ENCODE results near the gene CHN1. TPM values are rescaled to one million over a fixed set of nuclear protein-coding genes. Genes with fewer than 3 reads are reported as not detected.

Gene CHN1
- total RNA-seq, 2 experiments from 2014 or later: 0.62 to 1.2 TPM

- H3K9me3 Mint-ChIP-seq: no peaks in the 10 kb centered on the region
- no peak overlapping the region for H3K4me3 Mint-ChIP-seq
- no peak for DNase-seq
- ChIA-PET POLR2A (no interaction called here), CTCF (no interaction called here)
- no peaks in the 10 kb centered on the region for H3K36me3 Mint-ChIP-seq (ENCODE audit: low read depth)
- H3K27me3 Mint-ChIP-seq: no peaks in the 10 kb centered on the region
- no peak overlapping the region for H3K27ac Mint-ChIP-seq
- H3K4me1 Mint-ChIP-seq: no peaks in the 10 kb centered on the region
Observed at GRCh38 chr2:174924061-174924693, 81.0 kb downstream of the CHN1 start.

GRCh38 chr2:174919947-174920595 is 85.1 kb downstream of the CHN1 start:
- DNase-seq: no peak
- CTCF ChIA-PET: no interaction called here
- Mint-ChIP-seq H3K27ac (no peak overlapping the region), H3K9me3 (no peaks in the 10 kb centered on the region), H3K4me3 (no peak overlapping the region), H3K36me3 (ENCODE audit: low read depth) (no peaks in the 10 kb centered on the region), H3K4me1 (no peaks in the 10 kb centered on the region), H3K27me3 (no peaks in the 10 kb centered on the region)
- POLR2A ChIA-PET: no interaction called here

GRCh38 chr2:174918886-174919526 is 86.2 kb downstream of the CHN1 start:
- no peaks in the 10 kb centered on the region for H3K27me3 Mint-ChIP-seq
- H3K9me3 Mint-ChIP-seq: no peaks in the 10 kb centered on the region
- no peak overlapping the region for H3K27ac Mint-ChIP-seq
- H3K4me1 Mint-ChIP-seq: no peaks in the 10 kb centered on the region
- POLR2A ChIA-PET: no interaction called here
- no peaks in the 10 kb centered on the region for H3K36me3 Mint-ChIP-seq (ENCODE audit: low read depth)
- DNase-seq: no peak
- CTCF ChIA-PET: interaction anchor here (1.1 kb wide), 1 partner anchor 54 kb away, joined by 3 read pairs; no protein-coding TSS in a partner anchor
- H3K4me3 Mint-ChIP-seq: no peak overlapping the region

GRCh38 chr2:174916270-174916930 is 88.8 kb downstream of the CHN1 start:
- CTCF ChIA-PET: no interaction called here
- no peak overlapping the region for H3K27ac Mint-ChIP-seq
- H3K36me3 Mint-ChIP-seq (ENCODE audit: low read depth): no peaks in the 10 kb centered on the region
- H3K27me3 Mint-ChIP-seq: no peaks in the 10 kb centered on the region
- DNase-seq: no peak
- POLR2A ChIA-PET: no interaction called here
- no peaks in the 10 kb centered on the region for H3K4me1 Mint-ChIP-seq
- H3K9me3 Mint-ChIP-seq: no peaks in the 10 kb centered on the region
- no peak overlapping the region for H3K4me3 Mint-ChIP-seq

- ChIA-PET CTCF (interaction anchor here (0.6 kb wide), 1 partner anchor 28 kb away, joined by 3 read pairs; no protein-coding TSS in a partner anchor), POLR2A (no interaction called here)
- DNase-seq: no peak
- Mint-ChIP-seq H3K9me3 (no peaks in the 10 kb centered on the region), H3K4me3 (no peak overlapping the region), H3K36me3 (ENCODE audit: low read depth) (no peaks in the 10 kb centered on the region), H3K27me3 (no peaks in the 10 kb centered on the region), H3K4me1 (no peaks in the 10 kb centered on the region), H3K27ac (no peak overlapping the region)
Observed at GRCh38 chr2:174914853-174915760, 90.1 kb downstream of the CHN1 start.

GRCh38 chr2:174908284-174908683 is 96.9 kb downstream of the CHN1 start:
- Mint-ChIP-seq H3K4me1 (peaks cover under 1% of the 10 kb centered on the region), H3K27me3 (no peaks in the 10 kb centered on the region), H3K27ac (no peak overlapping the region), H3K4me3 (no peak overlapping the region), H3K9me3 (no peaks in the 10 kb centered on the region), H3K36me3 (ENCODE audit: low read depth) (no peaks in the 10 kb centered on the region)
- ChIA-PET POLR2A (no interaction called here), CTCF (no interaction called here)
- DNase-seq: no peak

GRCh38 chr2:174903264-174903556 is 102.0 kb downstream of the CHN1 start:
- Mint-ChIP-seq H3K36me3 (ENCODE audit: low read depth) (no peaks in the 10 kb centered on the region), H3K4me3 (no peak overlapping the region), H3K27me3 (no peaks in the 10 kb centered on the region), H3K9me3 (no peaks in the 10 kb centered on the region), H3K27ac (no peak overlapping the region), H3K4me1 (peaks cover 25% of the 10 kb centered on the region)
- CTCF ChIA-PET: no interaction called here
- DNase-seq: no peak
- POLR2A ChIA-PET: no interaction called here

- H3K4me1 Mint-ChIP-seq: peaks cover 25% of the 10 kb centered on the region
- no peaks in the 10 kb centered on the region for H3K9me3 Mint-ChIP-seq
- peak; percentile 11 for DNase-seq
- POLR2A ChIA-PET: interaction anchor here (0.5 kb wide), 1 partner anchor 112 kb away, joined by 6 read pairs; no protein-coding TSS in a partner anchor
- H3K4me3 Mint-ChIP-seq: no peak overlapping the region
- H3K27me3 Mint-ChIP-seq: no peaks in the 10 kb centered on the region
- no peaks in the 10 kb centered on the region for H3K36me3 Mint-ChIP-seq (ENCODE audit: low read depth)
- CTCF ChIA-PET: no interaction called here
- no peak overlapping the region for H3K27ac Mint-ChIP-seq
Observed at GRCh38 chr2:174902506-174903263, 102.5 kb downstream of the CHN1 start.

- Mint-ChIP-seq H3K4me3 (peak overlapping the region; percentile 5), H3K36me3 (ENCODE audit: low read depth) (no peaks in the 10 kb centered on the region), H3K27ac (peak overlapping the region; percentile 58), H3K4me1 (peaks cover 25% of the 10 kb centered on the region), H3K27me3 (no peaks in the 10 kb centered on the region), H3K9me3 (no peaks in the 10 kb centered on the region)
- CTCF ChIA-PET: no interaction called here
- peak; percentile 22 for DNase-seq
- POLR2A ChIA-PET: no interaction called here
Observed at GRCh38 chr2:174901075-174901474, 104.1 kb downstream of the CHN1 start.

GRCh38 chr2:174897286-174897685 is 107.9 kb downstream of the CHN1 start:
- Mint-ChIP-seq H3K4me3 (no peak overlapping the region), H3K27ac (no peak overlapping the region), H3K9me3 (no peaks in the 10 kb centered on the region), H3K4me1 (peaks cover 14% of the 10 kb centered on the region), H3K36me3 (ENCODE audit: low read depth) (no peaks in the 10 kb centered on the region), H3K27me3 (no peaks in the 10 kb centered on the region)
- no peak for DNase-seq
- ChIA-PET POLR2A (no interaction called here), CTCF (interaction anchor here (0.6 to 0.7 kb wide), 2 partner anchors 75 to 616 kb away, joined by 3 read pairs; no protein-coding TSS in a partner anchor)

GRCh38 chr2:174893018-174893417 is 112.2 kb downstream of the CHN1 start:
- Mint-ChIP-seq H3K36me3 (ENCODE audit: low read depth) (no peaks in the 10 kb centered on the region), H3K27me3 (no peaks in the 10 kb centered on the region), H3K27ac (no peak overlapping the region), H3K4me3 (no peak overlapping the region), H3K4me1 (peaks cover 2% of the 10 kb centered on the region), H3K9me3 (no peaks in the 10 kb centered on the region)
- POLR2A ChIA-PET: no interaction called here
- no peak for DNase-seq
- CTCF ChIA-PET: no interaction called here

GRCh38 chr2:174892546-174892945 is 112.6 kb downstream of the CHN1 start:
- DNase-seq: no peak
- Mint-ChIP-seq H3K27me3 (no peaks in the 10 kb centered on the region), H3K4me3 (no peak overlapping the region), H3K36me3 (ENCODE audit: low read depth) (no peaks in the 10 kb centered on the region), H3K4me1 (peaks cover 2% of the 10 kb centered on the region), H3K27ac (no peak overlapping the region), H3K9me3 (no peaks in the 10 kb centered on the region)
- CTCF ChIA-PET: no interaction called here
- POLR2A ChIA-PET: no interaction called here

Measured in activated CD4-positive, alpha-beta T cell treated with anti-CD3 and anti-CD28 coated beads, Interleukin-2, amount 10 ng/mL, durations not matched to agents 7 days and 5 days (primary cell).